ENCODE results near the gene SLC6A3. TPM values are rescaled to one million over a fixed set of nuclear protein-coding genes. Genes with fewer than 3 reads are reported as not detected.

Gene SLC6A3
- total RNA-seq, 1 donor from 2014 or later: not detected

DNA sequence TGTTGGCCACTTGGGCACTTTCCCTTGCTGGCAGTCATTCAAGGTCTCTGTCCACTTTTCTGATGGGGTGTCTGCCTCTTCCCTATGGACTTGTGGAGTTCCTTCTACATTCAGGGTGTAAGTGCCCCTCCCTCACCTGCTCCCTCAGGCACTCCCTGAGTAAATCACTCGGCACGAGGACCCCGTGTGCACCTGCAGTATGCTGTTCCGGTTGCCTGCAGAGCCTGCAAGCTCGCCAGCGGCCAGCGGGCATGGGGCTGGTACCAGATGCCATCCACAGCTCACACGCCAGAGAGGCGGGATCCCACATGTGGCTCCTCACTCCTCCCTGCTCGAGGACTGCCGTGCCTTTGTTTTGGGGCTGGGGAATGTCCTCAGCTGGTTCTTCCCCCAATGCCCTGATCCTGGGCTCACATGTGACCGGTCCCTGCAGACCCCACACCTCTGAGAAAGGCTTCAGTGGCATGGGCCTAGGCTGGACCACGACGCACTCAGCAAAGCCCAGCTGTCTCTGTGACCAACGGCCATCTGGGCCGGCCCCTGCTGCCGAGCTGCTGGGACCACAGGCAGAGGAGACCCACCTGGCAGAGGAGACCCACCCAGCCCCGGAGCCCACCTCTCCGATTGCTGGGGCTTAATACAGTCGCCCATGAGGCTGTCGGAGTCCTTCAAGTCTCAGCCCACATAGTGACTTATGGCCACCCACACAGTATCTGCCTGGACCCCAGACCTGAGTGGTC, 54.2 kb downstream of the SLC6A3 start:
- Mint-ChIP-seq H3K4me1 (ENCODE audit: unreplicated experiment) (peaks cover 5% of the 10 kb centered on the region), H3K36me3 (ENCODE audit: unreplicated experiment) (no peaks in the 10 kb centered on the region), H3K9me3 (ENCODE audit: unreplicated experiment) (no peaks in the 10 kb centered on the region), H3K4me3 (ENCODE audit: unreplicated experiment) (no peak overlapping the region), H3K27me3 (ENCODE audit: unreplicated experiment) (peaks cover 33% of the 10 kb centered on the region), H3K27ac (ENCODE audit: unreplicated experiment) (no peak overlapping the region)
- DNase-seq (ENCODE audit: extremely low spot score, unreplicated experiment): no peak
- TF ChIP-seq, protein P1, sequence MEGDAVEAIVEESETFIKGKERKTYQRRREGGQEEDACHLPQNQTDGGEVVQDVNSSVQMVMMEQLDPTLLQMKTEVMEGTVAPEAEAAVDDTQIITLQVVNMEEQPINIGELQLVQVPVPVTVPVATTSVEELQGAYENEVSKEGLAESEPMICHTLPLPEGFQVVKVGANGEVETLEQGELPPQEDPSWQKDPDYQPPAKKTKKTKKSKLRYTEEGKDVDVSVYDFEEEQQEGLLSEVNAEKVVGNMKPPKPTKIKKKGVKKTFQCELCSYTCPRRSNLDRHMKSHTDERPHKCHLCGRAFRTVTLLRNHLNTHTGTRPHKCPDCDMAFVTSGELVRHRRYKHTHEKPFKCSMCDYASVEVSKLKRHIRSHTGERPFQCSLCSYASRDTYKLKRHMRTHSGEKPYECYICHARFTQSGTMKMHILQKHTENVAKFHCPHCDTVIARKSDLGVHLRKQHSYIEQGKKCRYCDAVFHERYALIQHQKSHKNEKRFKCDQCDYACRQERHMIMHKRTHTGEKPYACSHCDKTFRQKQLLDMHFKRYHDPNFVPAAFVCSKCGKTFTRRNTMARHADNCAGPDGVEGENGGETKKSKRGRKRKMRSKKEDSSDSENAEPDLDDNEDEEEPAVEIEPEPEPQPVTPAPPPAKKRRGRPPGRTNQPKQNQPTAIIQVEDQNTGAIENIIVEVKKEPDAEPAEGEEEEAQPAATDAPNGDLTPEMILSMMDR (IDR thresholded peaks at IDR 0.05): no peak

DNA sequence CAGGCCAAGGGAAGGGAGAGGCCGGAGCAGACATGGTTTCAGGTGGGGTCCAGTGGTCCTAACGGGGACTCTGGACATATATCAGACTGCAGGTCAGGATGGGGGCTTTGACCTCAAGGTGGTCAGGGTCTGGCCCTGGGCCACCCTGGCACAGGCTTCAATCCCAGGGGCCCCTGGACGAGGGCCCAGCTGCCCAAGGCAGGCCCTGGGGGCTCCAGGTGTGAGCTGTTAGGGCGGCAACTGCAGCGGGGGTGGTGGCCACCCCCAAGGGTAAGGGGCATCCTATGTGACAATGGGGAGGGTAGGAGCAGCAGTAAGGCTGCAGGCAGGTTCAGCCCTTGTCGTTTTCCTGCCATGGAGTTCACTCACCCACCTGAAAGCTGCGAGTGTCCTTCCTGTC, 54.9 kb downstream of the SLC6A3 start:
- peaks cover 32% of the 10 kb centered on the region for H3K27me3 Mint-ChIP-seq (ENCODE audit: unreplicated experiment)
- TF ChIP-seq, protein P1 (IDR thresholded peaks at IDR 0.05): no peak
- DNase-seq (ENCODE audit: extremely low spot score, unreplicated experiment): no peak
- no peak overlapping the region for H3K27ac Mint-ChIP-seq (ENCODE audit: unreplicated experiment)
- no peaks in the 10 kb centered on the region for H3K9me3 Mint-ChIP-seq (ENCODE audit: unreplicated experiment)
- peaks cover 9% of the 10 kb centered on the region for H3K4me1 Mint-ChIP-seq (ENCODE audit: unreplicated experiment)
- no peak overlapping the region for H3K4me3 Mint-ChIP-seq (ENCODE audit: unreplicated experiment)
- H3K36me3 Mint-ChIP-seq (ENCODE audit: unreplicated experiment): no peaks in the 10 kb centered on the region

DNA sequence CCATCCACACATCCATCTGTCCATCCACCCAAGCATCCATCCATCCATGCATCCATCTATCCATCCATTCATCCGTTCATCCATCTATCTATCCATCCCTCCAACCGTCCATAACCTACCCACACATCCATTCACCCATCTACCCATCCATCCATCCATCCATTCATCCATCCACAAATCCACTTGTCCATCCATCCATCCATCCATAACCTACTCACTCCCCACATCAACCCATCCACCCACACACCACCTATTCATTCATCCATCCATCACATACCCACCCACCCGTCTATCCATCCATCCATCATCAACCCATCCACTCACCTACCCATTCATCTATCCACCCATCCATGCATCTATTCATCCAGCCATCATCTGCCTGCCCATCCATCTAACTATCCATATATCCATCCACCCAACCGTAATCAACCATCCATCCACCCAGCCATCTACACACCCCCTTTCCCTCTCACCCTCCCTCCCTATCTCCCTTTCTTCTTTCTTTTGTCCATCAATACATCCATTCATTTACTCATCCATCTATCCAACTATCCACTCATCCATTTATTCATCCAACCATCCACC, 56.8 kb downstream of the SLC6A3 start:
- peaks cover 41% of the 10 kb centered on the region for H3K27me3 Mint-ChIP-seq (ENCODE audit: unreplicated experiment)
- no peaks in the 10 kb centered on the region for H3K9me3 Mint-ChIP-seq (ENCODE audit: unreplicated experiment)
- H3K36me3 Mint-ChIP-seq (ENCODE audit: unreplicated experiment): no peaks in the 10 kb centered on the region
- peaks cover 9% of the 10 kb centered on the region for H3K4me1 Mint-ChIP-seq (ENCODE audit: unreplicated experiment)
- DNase-seq (ENCODE audit: extremely low spot score, unreplicated experiment): no peak
- no peak overlapping the region for H3K4me3 Mint-ChIP-seq (ENCODE audit: unreplicated experiment)
- TF ChIP-seq, protein P1 (IDR thresholded peaks at IDR 0.05): no peak
- no peak overlapping the region for H3K27ac Mint-ChIP-seq (ENCODE audit: unreplicated experiment)

DNA sequence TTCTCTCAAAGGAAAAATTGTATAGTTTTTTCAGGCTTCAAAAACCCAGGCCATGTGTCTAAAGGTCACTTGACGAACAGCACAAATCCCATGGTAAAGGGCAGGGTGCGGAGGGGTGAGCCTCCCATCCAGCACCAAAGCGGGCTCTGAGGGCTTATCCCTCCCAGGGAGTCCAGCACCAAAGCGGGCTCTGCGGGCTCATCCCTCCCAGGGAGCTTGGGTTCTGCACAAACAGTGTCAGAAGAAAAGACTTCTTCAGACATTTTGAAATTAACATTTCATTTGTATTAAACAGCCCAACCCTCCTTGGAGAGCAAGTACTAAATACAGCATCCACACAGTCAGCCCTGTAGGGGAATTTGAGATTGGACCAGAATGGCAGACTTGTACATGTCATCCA, 57.4 kb downstream of the SLC6A3 start:
- Mint-ChIP-seq H3K9me3 (ENCODE audit: unreplicated experiment) (no peaks in the 10 kb centered on the region), H3K4me3 (ENCODE audit: unreplicated experiment) (no peak overlapping the region), H3K27ac (ENCODE audit: unreplicated experiment) (no peak overlapping the region), H3K4me1 (ENCODE audit: unreplicated experiment) (peaks cover 9% of the 10 kb centered on the region), H3K27me3 (ENCODE audit: unreplicated experiment) (peaks cover 41% of the 10 kb centered on the region), H3K36me3 (ENCODE audit: unreplicated experiment) (no peaks in the 10 kb centered on the region)
- TF ChIP-seq, protein P1 (IDR thresholded peaks at IDR 0.05): no peak
- no peak for DNase-seq (ENCODE audit: extremely low spot score, unreplicated experiment)

DNA sequence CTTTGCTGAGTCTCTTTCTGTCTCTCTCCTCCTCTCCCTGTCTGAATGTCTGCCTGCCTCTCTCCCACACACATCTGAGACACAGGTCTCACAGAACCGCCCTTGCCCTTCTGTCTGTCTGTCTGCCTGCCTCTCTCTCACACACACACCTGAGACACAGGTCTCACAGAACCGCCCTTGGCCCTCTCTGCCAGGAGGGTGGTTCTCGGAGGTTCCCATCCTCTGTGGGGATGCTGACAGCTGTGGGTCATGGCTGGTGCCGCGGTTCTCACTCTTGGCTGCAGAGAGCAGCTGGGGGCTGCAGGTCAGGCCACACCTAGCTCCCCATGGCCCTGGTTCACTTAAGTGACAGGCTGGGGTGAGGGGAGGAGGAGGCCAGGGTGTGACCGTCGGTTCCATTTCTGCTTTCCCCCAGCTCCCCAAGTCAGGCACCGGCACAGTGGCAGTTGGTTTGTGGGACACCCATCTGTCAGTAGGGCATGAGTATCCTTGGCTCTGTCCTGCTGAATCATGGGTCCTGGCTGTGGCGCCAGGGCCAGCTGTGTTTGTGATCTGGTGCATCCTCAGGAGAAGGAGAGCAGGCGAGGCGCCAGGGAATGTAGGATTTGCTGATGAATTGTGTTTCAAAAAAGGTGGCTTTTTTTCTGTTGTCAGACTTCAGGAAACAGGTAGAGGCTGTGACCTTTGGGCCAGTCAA, 58.0 kb downstream of the SLC6A3 start:
- TF ChIP-seq, protein P1 (IDR thresholded peaks at IDR 0.05): no peak
- Mint-ChIP-seq H3K36me3 (ENCODE audit: unreplicated experiment) (no peaks in the 10 kb centered on the region), H3K27me3 (ENCODE audit: unreplicated experiment) (peaks cover 41% of the 10 kb centered on the region), H3K4me3 (ENCODE audit: unreplicated experiment) (peak overlapping the region; percentile 76), H3K9me3 (ENCODE audit: unreplicated experiment) (no peaks in the 10 kb centered on the region), H3K4me1 (ENCODE audit: unreplicated experiment) (peaks cover 9% of the 10 kb centered on the region), H3K27ac (ENCODE audit: unreplicated experiment) (no peak overlapping the region)
- DNase-seq (ENCODE audit: extremely low spot score, unreplicated experiment): no peak
